Measurements from ENCODE around the gene CPLX3.

DNA sequence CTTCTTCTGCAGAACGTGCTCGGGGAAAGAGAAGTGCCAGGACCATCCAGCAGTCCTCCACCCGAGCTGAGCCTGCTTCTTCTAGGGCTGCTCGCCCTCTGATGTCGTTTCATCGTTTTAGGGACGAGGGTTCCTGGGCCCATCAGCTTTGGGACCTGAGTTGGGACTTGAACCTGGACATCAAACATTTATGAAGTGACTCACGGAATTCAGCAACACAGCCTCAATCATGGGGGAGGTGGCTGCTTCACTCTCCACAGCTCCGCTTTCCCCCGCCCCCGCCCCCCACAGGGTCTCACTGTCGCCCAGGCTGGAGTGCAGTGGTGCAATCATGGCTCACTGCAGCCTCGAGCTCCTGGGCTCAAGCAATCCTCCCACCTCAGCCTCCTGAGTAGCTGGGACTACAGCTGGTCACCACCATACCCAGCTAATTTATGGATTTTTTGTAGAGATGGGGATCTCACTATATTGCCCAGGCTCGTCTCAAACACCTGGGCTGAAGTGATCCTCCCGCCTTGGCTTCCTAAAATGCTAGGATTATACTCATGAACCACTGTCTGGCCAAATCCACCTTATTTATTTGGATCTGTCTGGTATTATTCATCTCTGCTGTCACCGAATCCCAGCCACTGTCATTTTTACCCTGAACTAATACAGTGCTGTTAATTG lies 47.5 kb downstream of the CPLX3 start:
- TF ChIP-seq, protein P1, sequence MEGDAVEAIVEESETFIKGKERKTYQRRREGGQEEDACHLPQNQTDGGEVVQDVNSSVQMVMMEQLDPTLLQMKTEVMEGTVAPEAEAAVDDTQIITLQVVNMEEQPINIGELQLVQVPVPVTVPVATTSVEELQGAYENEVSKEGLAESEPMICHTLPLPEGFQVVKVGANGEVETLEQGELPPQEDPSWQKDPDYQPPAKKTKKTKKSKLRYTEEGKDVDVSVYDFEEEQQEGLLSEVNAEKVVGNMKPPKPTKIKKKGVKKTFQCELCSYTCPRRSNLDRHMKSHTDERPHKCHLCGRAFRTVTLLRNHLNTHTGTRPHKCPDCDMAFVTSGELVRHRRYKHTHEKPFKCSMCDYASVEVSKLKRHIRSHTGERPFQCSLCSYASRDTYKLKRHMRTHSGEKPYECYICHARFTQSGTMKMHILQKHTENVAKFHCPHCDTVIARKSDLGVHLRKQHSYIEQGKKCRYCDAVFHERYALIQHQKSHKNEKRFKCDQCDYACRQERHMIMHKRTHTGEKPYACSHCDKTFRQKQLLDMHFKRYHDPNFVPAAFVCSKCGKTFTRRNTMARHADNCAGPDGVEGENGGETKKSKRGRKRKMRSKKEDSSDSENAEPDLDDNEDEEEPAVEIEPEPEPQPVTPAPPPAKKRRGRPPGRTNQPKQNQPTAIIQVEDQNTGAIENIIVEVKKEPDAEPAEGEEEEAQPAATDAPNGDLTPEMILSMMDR (IDR thresholded peaks at IDR 0.05; ENCODE audit: control extremely low read depth in 1 of 3, insufficient read depth in 1 of 3, low read depth in 1 of 3, low read length in 3 of 3) = no peak
- TF ChIP-seq JUN (IDR thresholded peaks at IDR 0.05; ENCODE audit: low read depth, low read length) (no peak), USF2 (IDR thresholded peaks at IDR 0.05; ENCODE audit: low read length) (no peak), BRCA1 (IDR thresholded peaks at IDR 0.05; ENCODE audit: low read depth, low read length) (no peak), JUND (IDR thresholded peaks at IDR 0.05; ENCODE audit: low read length) (no peak), FOSL1 (IDR thresholded peaks at IDR 0.05; ENCODE audit: insufficient read depth, low read depth, low read length) (no peak)
- TF ChIP-seq, protein P2, sequence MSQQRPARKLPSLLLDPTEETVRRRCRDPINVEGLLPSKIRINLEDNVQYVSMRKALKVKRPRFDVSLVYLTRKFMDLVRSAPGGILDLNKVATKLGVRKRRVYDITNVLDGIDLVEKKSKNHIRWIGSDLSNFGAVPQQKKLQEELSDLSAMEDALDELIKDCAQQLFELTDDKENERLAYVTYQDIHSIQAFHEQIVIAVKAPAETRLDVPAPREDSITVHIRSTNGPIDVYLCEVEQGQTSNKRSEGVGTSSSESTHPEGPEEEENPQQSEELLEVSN (IDR thresholded peaks at IDR 0.05) = no peak

Data from H1 (cell line).